Measurements from ENCODE around the gene C5orf46.

- TF ChIP-seq EZH2 (IDR thresholded peaks at IDR 0.05; ENCODE audit: low read length): no peak
- TF ChIP-seq, protein P1, sequence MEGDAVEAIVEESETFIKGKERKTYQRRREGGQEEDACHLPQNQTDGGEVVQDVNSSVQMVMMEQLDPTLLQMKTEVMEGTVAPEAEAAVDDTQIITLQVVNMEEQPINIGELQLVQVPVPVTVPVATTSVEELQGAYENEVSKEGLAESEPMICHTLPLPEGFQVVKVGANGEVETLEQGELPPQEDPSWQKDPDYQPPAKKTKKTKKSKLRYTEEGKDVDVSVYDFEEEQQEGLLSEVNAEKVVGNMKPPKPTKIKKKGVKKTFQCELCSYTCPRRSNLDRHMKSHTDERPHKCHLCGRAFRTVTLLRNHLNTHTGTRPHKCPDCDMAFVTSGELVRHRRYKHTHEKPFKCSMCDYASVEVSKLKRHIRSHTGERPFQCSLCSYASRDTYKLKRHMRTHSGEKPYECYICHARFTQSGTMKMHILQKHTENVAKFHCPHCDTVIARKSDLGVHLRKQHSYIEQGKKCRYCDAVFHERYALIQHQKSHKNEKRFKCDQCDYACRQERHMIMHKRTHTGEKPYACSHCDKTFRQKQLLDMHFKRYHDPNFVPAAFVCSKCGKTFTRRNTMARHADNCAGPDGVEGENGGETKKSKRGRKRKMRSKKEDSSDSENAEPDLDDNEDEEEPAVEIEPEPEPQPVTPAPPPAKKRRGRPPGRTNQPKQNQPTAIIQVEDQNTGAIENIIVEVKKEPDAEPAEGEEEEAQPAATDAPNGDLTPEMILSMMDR (optimal IDR thresholded peaks at IDR 0.05 in 1 of 3, IDR thresholded peaks at IDR 0.05 in 1 of 3, conservative IDR thresholded peaks at IDR 0.05 in 1 of 3; ENCODE audit: extremely low read depth in 1 of 3, insufficient read depth in 2 of 3, low read length in 3 of 3): no peak
Measured at GRCh38 chr5:147854894-147855773, 51.2 kb downstream of the C5orf46 start.

All from keratinocyte (primary cell).